ENCODE results near the gene PTPRD.

DNA sequence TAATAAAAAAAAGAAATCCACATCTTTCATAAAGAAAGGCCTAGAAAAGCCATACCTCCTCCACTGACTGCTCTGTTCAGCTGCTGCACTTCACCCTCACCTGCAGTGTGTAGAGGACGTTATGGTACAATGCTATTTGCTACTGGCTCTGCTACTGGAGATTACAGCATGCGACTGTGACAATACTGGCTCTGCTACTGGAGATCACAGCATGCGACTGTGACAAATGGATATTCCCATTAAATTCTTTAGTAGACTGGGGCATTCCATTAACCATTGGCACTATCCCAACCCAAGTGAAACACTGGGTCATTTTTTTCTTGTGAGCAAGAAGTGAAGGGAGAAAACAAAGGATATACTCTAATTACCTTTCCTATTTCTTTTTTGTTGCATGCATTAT, 1749.7 kb downstream of the PTPRD start:
- TF ChIP-seq CTCF (IDR thresholded peaks at IDR 0.05; ENCODE audit: low read depth, low read length, poor library complexity, severe bottlenecking) (no peak), EZH2phosphoT487 (IDR thresholded peaks at IDR 0.05; ENCODE audit: borderline replicate concordance, low read length) (no peak)

All from DOHH2 (cell line).